ENCODE results near the gene SCTR. TPM values are rescaled to one million over a fixed set of nuclear protein-coding genes. Genes with fewer than 3 reads are reported as not detected.

Gene SCTR
- total and polyA plus RNA-seq, 2 of the 13 experiments (the other 11 are each of a cell fraction or from before 2014, with no cell fraction given): not detected

DNA sequence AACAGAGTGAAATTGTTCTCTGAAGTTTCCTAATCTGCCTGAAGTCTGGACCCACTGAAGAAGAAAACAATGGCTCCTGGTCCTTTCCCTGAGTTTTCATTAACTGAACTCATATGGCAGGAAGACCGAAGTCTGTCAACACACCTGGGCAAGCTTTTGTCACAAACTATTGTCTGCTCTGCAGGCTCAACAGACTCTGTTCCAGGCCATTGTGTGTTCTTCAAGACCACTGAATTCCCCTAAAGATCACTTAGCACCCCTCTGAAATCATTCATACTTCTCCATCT lies 99.2 kb downstream of the SCTR start:
- Histone ChIP-seq H3K4me2 (ENCODE audit: low read depth, low read length) (peak overlapping the region; percentile 97), H3K27me3 (ENCODE audit: control insufficient read depth in 1 of 2, insufficient read depth in 2 of 2, low read length in 2 of 2) (no peaks in the 10 kb centered on the region; a peak in 2 of 5 replicates), H3K9ac (ENCODE audit: insufficient read depth, low read depth, low read length) (peak overlapping the region; percentile 36), H3K79me2 (ENCODE audit: insufficient read depth, low read length) (no peaks in the 10 kb centered on the region), H3K4me1 (ENCODE audit: insufficient read depth, low read length) (peaks cover 94% of the 10 kb centered on the region), H3K4me3 (replicated peaks in 1 of 3; ENCODE audit: insufficient read depth in 1 of 3, low read depth in 2 of 3, low read length in 3 of 3) (peak overlapping the region; percentile 10 to 67 (median 26); a peak in 4 of 6 replicates), H3K36me3 (replicated peaks in 1 of 2; ENCODE audit: control insufficient read depth in 1 of 2, insufficient read depth in 2 of 2, low read length in 2 of 2) (no peaks in the 10 kb centered on the region), H2AFZ (ENCODE audit: low read length) (no peak overlapping the region), H3K27ac (ENCODE audit: extremely low read length, insufficient read depth, low read length) (peak overlapping the region; percentile 45), H4K20me1 (ENCODE audit: insufficient read depth, low read length) (no peaks in the 10 kb centered on the region), H3K9me3 (ENCODE audit: low read length) (peaks cover 12% of the 10 kb centered on the region)
- FAIRE-seq (peak; percentile 72), ATAC-seq (peak; percentile 2; the same call in 2 of the 3 replicates), DNase-seq (ENCODE audit: low spot score) (peak; percentile 83)
- 8% methylated on average over 1 of the region's 1 CpG for WGBS (ENCODE audit: low lambda C conversion rate)
- POLR2A ChIA-PET: interaction anchor here (0.7 to 1.7 kb wide), 6 partner anchors 8 to 36 kb away, joined by 3 to 7 read pairs (median 4); no protein-coding TSS in a partner anchor
- intact Hi-C loops (cut with micrococcal nuclease; ENCODE audit: unreplicated experiment): no loop called here
- in situ Hi-C loops (cut with HindIII; ENCODE audit: extremely low pct_ligation_motif_present, low pct_unique_long_range_greater_than_20kb): no loop called here
- BruUV-seq (replicated peaks): no TSS peak
- CTCF ChIA-PET (ENCODE audit: low intra/inter-chr PET ratio, low total read pairs): no interaction called here
- TF ChIP-seq, protein P1, sequence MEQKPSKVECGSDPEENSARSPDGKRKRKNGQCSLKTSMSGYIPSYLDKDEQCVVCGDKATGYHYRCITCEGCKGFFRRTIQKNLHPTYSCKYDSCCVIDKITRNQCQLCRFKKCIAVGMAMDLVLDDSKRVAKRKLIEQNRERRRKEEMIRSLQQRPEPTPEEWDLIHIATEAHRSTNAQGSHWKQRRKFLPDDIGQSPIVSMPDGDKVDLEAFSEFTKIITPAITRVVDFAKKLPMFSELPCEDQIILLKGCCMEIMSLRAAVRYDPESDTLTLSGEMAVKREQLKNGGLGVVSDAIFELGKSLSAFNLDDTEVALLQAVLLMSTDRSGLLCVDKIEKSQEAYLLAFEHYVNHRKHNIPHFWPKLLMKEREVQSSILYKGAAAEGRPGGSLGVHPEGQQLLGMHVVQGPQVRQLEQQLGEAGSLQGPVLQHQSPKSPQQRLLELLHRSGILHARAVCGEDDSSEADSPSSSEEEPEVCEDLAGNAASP (CRISPR knock-in tag; IDR thresholded peaks at IDR 0.05; ENCODE audit: borderline replicate concordance): no peak
- TF ChIP-seq, protein P2, sequence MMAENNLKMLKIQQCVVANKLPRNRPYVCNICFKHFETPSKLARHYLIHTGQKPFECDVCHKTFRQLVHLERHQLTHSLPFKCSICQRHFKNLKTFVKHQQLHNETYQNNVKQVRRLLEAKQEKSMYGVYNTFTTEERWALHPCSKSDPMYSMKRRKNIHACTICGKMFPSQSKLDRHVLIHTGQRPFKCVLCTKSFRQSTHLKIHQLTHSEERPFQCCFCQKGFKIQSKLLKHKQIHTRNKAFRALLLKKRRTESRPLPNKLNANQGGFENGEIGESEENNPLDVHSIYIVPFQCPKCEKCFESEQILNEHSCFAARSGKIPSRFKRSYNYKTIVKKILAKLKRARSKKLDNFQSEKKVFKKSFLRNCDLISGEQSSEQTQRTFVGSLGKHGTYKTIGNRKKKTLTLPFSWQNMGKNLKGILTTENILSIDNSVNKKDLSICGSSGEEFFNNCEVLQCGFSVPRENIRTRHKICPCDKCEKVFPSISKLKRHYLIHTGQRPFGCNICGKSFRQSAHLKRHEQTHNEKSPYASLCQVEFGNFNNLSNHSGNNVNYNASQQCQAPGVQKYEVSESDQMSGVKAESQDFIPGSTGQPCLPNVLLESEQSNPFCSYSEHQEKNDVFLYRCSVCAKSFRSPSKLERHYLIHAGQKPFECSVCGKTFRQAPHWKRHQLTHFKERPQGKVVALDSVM (CRISPR knock-in tag; IDR thresholded peaks at IDR 0.05): no peak
- TF ChIP-seq EP300 (IDR thresholded peaks at IDR 0.05; ENCODE audit: low read depth in 2 of 2, low read length in 2 of 2) (peak in 1 of 2 experiments; percentile 74; a peak in 2 of 4 replicates), EP300 (CRISPR knock-in tag; IDR thresholded peaks at IDR 0.05; ENCODE audit: borderline replicate concordance) (no peak), SMARCE1 (IDR thresholded peaks at IDR 0.05; ENCODE audit: borderline replicate concordance) (no peak), ZBTB3 (CRISPR knock-in tag; IDR thresholded peaks at IDR 0.05; ENCODE audit: borderline replicate concordance, low read depth) (no peak), WIZ (CRISPR knock-in tag; IDR thresholded peaks at IDR 0.05) (no peak), RFX5 (IDR thresholded peaks at IDR 0.05; ENCODE audit: low read depth, low read length) (no peak), FIP1L1 (IDR thresholded peaks at IDR 0.05; ENCODE audit: borderline replicate concordance, insufficient read depth, low read depth, low read length) (no peak), PAWR (CRISPR knock-in tag; IDR thresholded peaks at IDR 0.05; ENCODE audit: borderline replicate concordance) (no peak), JARID2 (CRISPR knock-in tag; IDR thresholded peaks at IDR 0.05; ENCODE audit: insufficient replicate concordance) (no peak), ZNF180 (CRISPR knock-in tag; IDR thresholded peaks at IDR 0.05; ENCODE audit: borderline replicate concordance, low read depth) (no peak), GPN1 (CRISPR knock-in tag; IDR thresholded peaks at IDR 0.05; ENCODE audit: borderline replicate concordance) (no peak)
- TF ChIP-seq, protein P3, sequence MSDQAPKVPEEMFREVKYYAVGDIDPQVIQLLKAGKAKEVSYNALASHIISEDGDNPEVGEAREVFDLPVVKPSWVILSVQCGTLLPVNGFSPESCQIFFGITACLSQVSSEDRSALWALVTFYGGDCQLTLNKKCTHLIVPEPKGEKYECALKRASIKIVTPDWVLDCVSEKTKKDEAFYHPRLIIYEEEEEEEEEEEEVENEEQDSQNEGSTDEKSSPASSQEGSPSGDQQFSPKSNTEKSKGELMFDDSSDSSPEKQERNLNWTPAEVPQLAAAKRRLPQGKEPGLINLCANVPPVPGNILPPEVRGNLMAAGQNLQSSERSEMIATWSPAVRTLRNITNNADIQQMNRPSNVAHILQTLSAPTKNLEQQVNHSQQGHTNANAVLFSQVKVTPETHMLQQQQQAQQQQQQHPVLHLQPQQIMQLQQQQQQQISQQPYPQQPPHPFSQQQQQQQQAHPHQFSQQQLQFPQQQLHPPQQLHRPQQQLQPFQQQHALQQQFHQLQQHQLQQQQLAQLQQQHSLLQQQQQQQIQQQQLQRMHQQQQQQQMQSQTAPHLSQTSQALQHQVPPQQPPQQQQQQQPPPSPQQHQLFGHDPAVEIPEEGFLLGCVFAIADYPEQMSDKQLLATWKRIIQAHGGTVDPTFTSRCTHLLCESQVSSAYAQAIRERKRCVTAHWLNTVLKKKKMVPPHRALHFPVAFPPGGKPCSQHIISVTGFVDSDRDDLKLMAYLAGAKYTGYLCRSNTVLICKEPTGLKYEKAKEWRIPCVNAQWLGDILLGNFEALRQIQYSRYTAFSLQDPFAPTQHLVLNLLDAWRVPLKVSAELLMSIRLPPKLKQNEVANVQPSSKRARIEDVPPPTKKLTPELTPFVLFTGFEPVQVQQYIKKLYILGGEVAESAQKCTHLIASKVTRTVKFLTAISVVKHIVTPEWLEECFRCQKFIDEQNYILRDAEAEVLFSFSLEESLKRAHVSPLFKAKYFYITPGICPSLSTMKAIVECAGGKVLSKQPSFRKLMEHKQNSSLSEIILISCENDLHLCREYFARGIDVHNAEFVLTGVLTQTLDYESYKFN (CRISPR knock-in tag; conservative IDR thresholded peaks at IDR 0.05): 0 out of 2 replicates have a peak, but pooled peaks have one; percentile 14
- TF ChIP-seq, protein P4, sequence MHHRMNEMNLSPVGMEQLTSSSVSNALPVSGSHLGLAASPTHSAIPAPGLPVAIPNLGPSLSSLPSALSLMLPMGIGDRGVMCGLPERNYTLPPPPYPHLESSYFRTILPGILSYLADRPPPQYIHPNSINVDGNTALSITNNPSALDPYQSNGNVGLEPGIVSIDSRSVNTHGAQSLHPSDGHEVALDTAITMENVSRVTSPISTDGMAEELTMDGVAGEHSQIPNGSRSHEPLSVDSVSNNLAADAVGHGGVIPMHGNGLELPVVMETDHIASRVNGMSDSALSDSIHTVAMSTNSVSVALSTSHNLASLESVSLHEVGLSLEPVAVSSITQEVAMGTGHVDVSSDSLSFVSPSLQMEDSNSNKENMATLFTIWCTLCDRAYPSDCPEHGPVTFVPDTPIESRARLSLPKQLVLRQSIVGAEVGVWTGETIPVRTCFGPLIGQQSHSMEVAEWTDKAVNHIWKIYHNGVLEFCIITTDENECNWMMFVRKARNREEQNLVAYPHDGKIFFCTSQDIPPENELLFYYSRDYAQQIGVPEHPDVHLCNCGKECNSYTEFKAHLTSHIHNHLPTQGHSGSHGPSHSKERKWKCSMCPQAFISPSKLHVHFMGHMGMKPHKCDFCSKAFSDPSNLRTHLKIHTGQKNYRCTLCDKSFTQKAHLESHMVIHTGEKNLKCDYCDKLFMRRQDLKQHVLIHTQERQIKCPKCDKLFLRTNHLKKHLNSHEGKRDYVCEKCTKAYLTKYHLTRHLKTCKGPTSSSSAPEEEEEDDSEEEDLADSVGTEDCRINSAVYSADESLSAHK (CRISPR knock-in tag; IDR thresholded peaks at IDR 0.05; ENCODE audit: borderline replicate concordance): no peak
